PC-3 (cell line): ENCODE results near the gene HLF.

ENCODE experiments used
- CTCF ChIP-seq: fragments of 300-600 bp; sonication (generic); conservative IDR thresholded peaks from 2 replicates; pipeline ENCODE4 v1.5.1; 2017; ENCODE audit warnings: antibody characterized with exemption, low read depth, mild to moderate bottlenecking, low read length
- EZH2 ChIP-seq: fragments of 300-600 bp; sonication (generic); IDR thresholded peaks from one replicate; pipeline ENCODE4 v1.6.1; 2017; ENCODE audit warnings: antibody characterized with exemption, mild to moderate bottlenecking, low read length; ENCODE audit not compliant: unreplicated experiment
- EZH2phosphoT487 ChIP-seq: fragments of 300-600 bp; sonication (generic); IDR thresholded peaks from 2 replicates; pipeline ENCODE4 v1.6.1; 2018; ENCODE audit warnings: mild to moderate bottlenecking, antibody characterized with exemption, low read length, borderline replicate concordance

GRCh38 chr17:55241097-55241496 lies 23.7 kb upstream of the HLF start:
- TF ChIP-seq CTCF, result no peak
- TF ChIP-seq EZH2, result no peak
- no peak for TF ChIP-seq EZH2phosphoT487
